Progenitor cell of endocrine pancreas (in vitro differentiated cells): ENCODE results near the gene ROGDI. TPM values are rescaled to one million over a fixed set of nuclear protein-coding genes. Genes with fewer than 3 reads are reported as not detected.

ENCODE experiments used
- DNase-seq: peaks from one replicate; pipeline ENCODE4 v3.0.0; 2021; ENCODE audit warnings: low spot score; ENCODE audit not compliant: unreplicated experiment
- H3K27ac Mint-ChIP-seq: 2 replicates; pipeline ENCODE4 v1.8.0; 2021; ENCODE audit warnings: mild to moderate bottlenecking, moderate library complexity, mixed read lengths
- H3K27me3 Mint-ChIP-seq: 2 replicates; pipeline ENCODE4 v1.8.0; 2021; ENCODE audit warnings: mixed read lengths
- H3K36me3 Mint-ChIP-seq: 2 replicates; pipeline ENCODE4 v1.8.0; 2022; ENCODE audit warnings: mixed read lengths; ENCODE audit not compliant: insufficient read depth
- H3K4me1 Mint-ChIP-seq: 2 replicates; pipeline ENCODE4 v1.8.0; 2021; ENCODE audit warnings: low read depth, mixed read lengths
- H3K4me3 Mint-ChIP-seq: 2 replicates; pipeline ENCODE4 v1.8.0; 2021; ENCODE audit warnings: low read depth, mild to moderate bottlenecking, moderate library complexity, mixed read lengths
- H3K9me3 Mint-ChIP-seq: 2 replicates; pipeline ENCODE4 v1.8.0; 2021; ENCODE audit warnings: low read depth, mixed read lengths
- CTCF ChIP-seq: fragments of 200-600 bp; sonication (generic); IDR thresholded peaks from one replicate; pipeline ENCODE4 v1.5.0; 2021; ENCODE audit warnings: antibody characterized with exemption, mild to moderate bottlenecking; ENCODE audit not compliant: unreplicated experiment
- total RNA-seq: library from RNA; stranded (reverse); gene quantifications from 2 replicates; pipeline ENCODE4 v1.2.1, GENCODE V29; 2021

Gene ROGDI
- total RNA-seq, 1 donor from 2014 or later: 44.1 TPM

GRCh38 chr16:4768549-4769305 is 33.7 kb downstream of the ROGDI start:
- H3K36me3 Mint-ChIP-seq: no peaks in the 10 kb centered on the region

GRCh38 chr16:4767872-4768548 is 34.4 kb downstream of the ROGDI start:
- H3K27me3 Mint-ChIP-seq: no peaks in the 10 kb centered on the region
- H3K4me1 Mint-ChIP-seq: peaks cover 15% of the 10 kb centered on the region
- H3K9me3 Mint-ChIP-seq: no peaks in the 10 kb centered on the region
- DNase-seq: no peak
- peak overlapping the region; percentile 76 for H3K4me3 Mint-ChIP-seq
- H3K27ac Mint-ChIP-seq: peak overlapping the region; percentile 93
- TF ChIP-seq CTCF: no peak
- no peaks in the 10 kb centered on the region for H3K36me3 Mint-ChIP-seq

More at GRCh38 chr16:4768549-4769305, 33.7 kb downstream of the ROGDI start:
- peak overlapping the region; percentile 93 for H3K27ac Mint-ChIP-seq
- H3K9me3 Mint-ChIP-seq: no peaks in the 10 kb centered on the region
- DNase-seq: peak; percentile 90
- TF ChIP-seq CTCF: no peak
- H3K4me1 Mint-ChIP-seq: peaks cover 15% of the 10 kb centered on the region
- no peaks in the 10 kb centered on the region for H3K27me3 Mint-ChIP-seq
- peak overlapping the region; percentile 76 for H3K4me3 Mint-ChIP-seq

- Mint-ChIP-seq H3K9me3 (no peaks in the 10 kb centered on the region), H3K27ac (peak within 1 kb of the TSS; percentile 95), H3K4me1 (peaks cover 15% of the 10 kb centered on the region), H3K4me3 (peak within 1 kb of the TSS; percentile 83), H3K36me3 (no peaks in the 10 kb centered on the region), H3K27me3 (no peaks in the 10 kb centered on the region)
- TF ChIP-seq CTCF: no peak
- DNase-seq: peak; percentile 99
Observed at GRCh38 chr16:4766875-4767628, 35.4 kb downstream of the ROGDI start, which contains the start of gene ZNF500. TSS of gene ZNF500 (minus strand) at chr16:4767162. CDS start at chr16:4765978, 1,184 bp downstream.

GRCh38 chr16:4765511-4766474 is 36.6 kb downstream of the ROGDI start:
- Mint-ChIP-seq H3K27ac (peak overlapping the region; percentile 88), H3K4me3 (peak overlapping the region; percentile 83), H3K36me3 (peaks cover 1% of the 10 kb centered on the region), H3K4me1 (peaks cover 15% of the 10 kb centered on the region), H3K27me3 (no peaks in the 10 kb centered on the region), H3K9me3 (no peaks in the 10 kb centered on the region)
- no peak for DNase-seq
- TF ChIP-seq CTCF: no peak
